Nephron (organoid): ENCODE results near the gene CSRP1.
"Not testable (repeated sequence)": the region's sequence is repeated elsewhere in the genome, so short reads cannot be mapped to it uniquely, and the experiment has no call there.

ENCODE experiments used
- H3K27ac Mint-ChIP-seq, 3 experiments: 2 replicates each; pipeline ENCODE4 v1.8.0; 2020; ENCODE audit warnings: mixed read lengths in 3 of 3, mild to moderate bottlenecking in 2 of 3, moderate library complexity in 1 of 3
- H3K27me3 Mint-ChIP-seq: 2 replicates; pipeline ENCODE4 v1.8.0; 2021; ENCODE audit warnings: low read depth, mild to moderate bottlenecking, moderate library complexity, mixed read lengths
- H3K36me3 Mint-ChIP-seq: 2 replicates; pipeline ENCODE4 v1.8.0; 2020; ENCODE audit warnings: low read depth, mixed read lengths
- H3K4me1 Mint-ChIP-seq: 2 replicates; pipeline ENCODE4 v1.8.0; 2020; ENCODE audit warnings: mixed read lengths
- H3K4me3 Mint-ChIP-seq, 3 experiments: 2 replicates each; pipeline ENCODE4 v1.8.0; 2020; ENCODE audit warnings: mild to moderate bottlenecking in 3 of 3, mixed read lengths in 3 of 3, moderate library complexity in 2 of 3
- H3K9me3 Mint-ChIP-seq: 2 replicates; pipeline ENCODE4 v1.8.0; 2020; ENCODE audit warnings: mixed read lengths
- TF ChIP-seq, protein P1 (sequence below), 3 experiments: fragments of 200-600 bp; sonication (generic); IDR thresholded peaks; one replicate each; pipeline ENCODE4 v1.5.0; 2021; ENCODE audit warnings: antibody characterized with exemption in 3 of 3; ENCODE audit not compliant: unreplicated experiment in 3 of 3

Gene CSRP1

DNA sequence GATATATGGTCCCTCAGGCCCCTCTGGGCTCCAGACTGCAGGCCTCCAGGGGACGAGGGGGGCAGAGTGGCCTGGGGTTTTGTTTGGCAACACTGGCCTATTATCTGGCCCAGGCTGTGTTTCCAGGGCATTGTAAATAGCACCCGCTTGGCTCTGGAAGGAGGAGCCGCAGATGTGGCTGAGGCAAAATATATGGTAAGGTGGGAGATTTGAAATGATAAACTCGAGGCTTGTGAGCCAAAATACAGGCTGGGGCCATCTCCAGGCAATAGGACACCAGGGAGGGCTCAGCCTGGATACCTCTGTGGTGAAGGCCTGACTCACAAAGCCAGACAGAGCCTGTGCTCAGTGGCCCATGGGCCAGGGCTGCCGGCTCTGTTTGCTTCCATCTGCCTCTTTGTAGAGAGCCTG, 46.0 kb upstream of the CSRP1 start:
- Mint-ChIP-seq H3K9me3 (no peaks in the 10 kb centered on the region), H3K4me3 (no peak overlapping the region), H3K27me3 (peaks cover 12% of the 10 kb centered on the region), H3K36me3 (no peaks in the 10 kb centered on the region), H3K4me1 (peaks cover 37% of the 10 kb centered on the region), H3K27ac (peak overlapping the region in 2 of 3 experiments; percentile 1 to 52)
- TF ChIP-seq, protein P1, sequence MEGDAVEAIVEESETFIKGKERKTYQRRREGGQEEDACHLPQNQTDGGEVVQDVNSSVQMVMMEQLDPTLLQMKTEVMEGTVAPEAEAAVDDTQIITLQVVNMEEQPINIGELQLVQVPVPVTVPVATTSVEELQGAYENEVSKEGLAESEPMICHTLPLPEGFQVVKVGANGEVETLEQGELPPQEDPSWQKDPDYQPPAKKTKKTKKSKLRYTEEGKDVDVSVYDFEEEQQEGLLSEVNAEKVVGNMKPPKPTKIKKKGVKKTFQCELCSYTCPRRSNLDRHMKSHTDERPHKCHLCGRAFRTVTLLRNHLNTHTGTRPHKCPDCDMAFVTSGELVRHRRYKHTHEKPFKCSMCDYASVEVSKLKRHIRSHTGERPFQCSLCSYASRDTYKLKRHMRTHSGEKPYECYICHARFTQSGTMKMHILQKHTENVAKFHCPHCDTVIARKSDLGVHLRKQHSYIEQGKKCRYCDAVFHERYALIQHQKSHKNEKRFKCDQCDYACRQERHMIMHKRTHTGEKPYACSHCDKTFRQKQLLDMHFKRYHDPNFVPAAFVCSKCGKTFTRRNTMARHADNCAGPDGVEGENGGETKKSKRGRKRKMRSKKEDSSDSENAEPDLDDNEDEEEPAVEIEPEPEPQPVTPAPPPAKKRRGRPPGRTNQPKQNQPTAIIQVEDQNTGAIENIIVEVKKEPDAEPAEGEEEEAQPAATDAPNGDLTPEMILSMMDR (IDR thresholded peaks at IDR 0.05; ENCODE audit: unreplicated experiment in 3 of 3): no peak

DNA sequence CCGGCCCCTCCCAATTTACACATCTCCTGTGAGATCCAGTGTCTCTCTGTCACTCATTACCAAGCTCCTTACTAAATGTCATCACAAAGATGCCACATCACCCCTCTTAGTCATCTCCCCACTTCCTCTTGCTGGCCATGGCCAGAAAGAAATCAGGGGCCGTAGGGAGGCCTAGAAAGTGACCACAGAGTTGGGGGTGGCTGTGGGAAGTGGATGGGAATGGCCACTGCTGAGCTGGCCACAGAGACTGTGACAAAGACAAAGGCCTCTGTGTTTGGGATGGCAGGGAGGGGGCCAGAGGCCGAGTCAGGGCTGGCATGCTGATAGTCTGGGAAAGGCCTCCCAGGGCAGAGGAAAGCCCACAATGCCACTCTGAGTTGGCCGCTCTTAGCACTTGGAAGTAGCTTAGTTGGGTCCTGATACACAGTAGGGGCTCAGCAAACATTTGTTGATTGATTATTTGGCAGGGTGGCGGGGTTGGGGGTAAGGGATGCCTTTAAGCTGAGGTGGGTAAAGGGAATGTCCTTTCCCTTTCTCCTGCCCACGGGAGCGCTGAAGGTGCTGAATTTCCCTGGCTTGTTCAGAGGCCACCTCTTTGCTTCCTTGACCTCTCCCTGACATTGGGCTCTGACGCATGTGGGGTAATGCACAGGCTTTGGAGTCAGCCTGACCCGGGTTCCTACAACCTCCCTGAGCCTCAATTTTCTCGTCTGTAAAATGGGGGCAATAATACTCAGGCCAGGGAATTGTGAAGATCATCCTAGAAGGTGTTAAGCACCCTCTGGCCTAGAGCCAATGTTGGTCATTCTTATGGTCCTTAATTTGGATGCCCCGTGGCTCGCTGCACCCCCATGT, 45.2 kb upstream of the CSRP1 start:
- peaks cover 11% of the 10 kb centered on the region for H3K27me3 Mint-ChIP-seq
- H3K36me3 Mint-ChIP-seq: no peaks in the 10 kb centered on the region
- no peaks in the 10 kb centered on the region for H3K9me3 Mint-ChIP-seq
- peaks cover 30% of the 10 kb centered on the region for H3K4me1 Mint-ChIP-seq
- TF ChIP-seq, protein P1 (IDR thresholded peaks at IDR 0.05; ENCODE audit: unreplicated experiment in 3 of 3): no peak
- H3K27ac Mint-ChIP-seq: no peak overlapping the region
- H3K4me3 Mint-ChIP-seq: no peak overlapping the region

DNA sequence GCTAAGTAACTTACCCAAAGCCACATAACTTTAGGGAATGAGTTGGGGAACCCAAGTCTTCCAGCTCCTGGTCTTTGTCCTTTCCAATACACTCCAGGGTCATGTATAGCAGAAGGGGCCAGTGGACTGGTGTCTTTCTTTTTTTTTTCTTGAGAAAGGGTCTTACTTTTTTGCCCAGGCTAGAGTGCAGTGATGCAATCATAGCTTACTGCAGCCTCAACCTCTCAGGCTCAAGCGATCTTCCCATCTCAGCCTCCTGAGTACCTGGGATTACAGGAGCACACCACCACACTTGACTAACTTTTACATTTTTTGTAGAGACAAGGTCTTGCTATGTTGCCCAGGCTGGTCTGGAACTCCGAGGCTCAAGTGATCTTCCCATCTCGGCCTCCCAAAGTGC, 44.2 kb upstream of the CSRP1 start:
- peaks cover 29% of the 10 kb centered on the region for H3K4me1 Mint-ChIP-seq
- no peak overlapping the region for H3K4me3 Mint-ChIP-seq
- no peaks in the 10 kb centered on the region for H3K9me3 Mint-ChIP-seq
- peaks cover 14% of the 10 kb centered on the region for H3K27me3 Mint-ChIP-seq
- H3K27ac Mint-ChIP-seq: no peak overlapping the region
- TF ChIP-seq, protein P1 (IDR thresholded peaks at IDR 0.05; ENCODE audit: unreplicated experiment in 3 of 3): no peak
- no peaks in the 10 kb centered on the region for H3K36me3 Mint-ChIP-seq

GRCh38 chr1:201549522-201549921, 42.6 kb upstream of the CSRP1 start:
- not testable (repeated sequence) for H3K9me3 Mint-ChIP-seq, H3K4me3 Mint-ChIP-seq, H3K36me3 Mint-ChIP-seq, H3K27ac Mint-ChIP-seq
- Mint-ChIP-seq H3K4me1 (peaks cover 30% of the 10 kb centered on the region), H3K27me3 (peaks cover 28% of the 10 kb centered on the region)

DNA sequence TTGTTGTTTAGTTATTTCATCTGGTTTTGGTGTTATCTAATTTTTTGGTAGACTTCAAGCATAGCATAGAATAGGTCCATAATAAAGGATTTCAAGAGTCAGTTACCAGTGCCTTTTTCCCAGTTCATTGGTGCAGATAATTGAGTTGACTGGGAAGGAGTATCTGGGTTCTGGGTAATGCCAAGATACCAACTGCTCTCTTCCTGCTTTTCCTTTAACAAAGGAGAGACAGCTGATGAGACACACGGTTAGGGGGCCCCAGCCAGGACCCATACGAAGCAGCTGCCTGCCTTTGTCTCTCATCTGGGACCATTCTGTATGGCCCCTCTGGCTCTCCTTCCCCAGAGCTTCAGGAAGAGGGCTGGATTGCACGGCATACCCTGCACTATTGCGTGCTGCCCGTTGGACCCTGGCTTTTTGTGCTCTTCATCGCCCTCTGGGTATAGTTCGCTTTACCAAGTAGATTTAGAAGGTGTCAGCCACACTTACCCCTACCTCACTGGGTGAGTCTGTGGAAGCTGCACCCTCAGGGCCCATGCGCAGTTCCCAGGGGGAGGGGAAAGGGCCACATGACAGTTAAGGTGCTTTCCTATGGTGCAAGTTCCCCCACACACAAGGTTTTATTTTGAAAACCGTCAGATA, 39.0 kb upstream of the CSRP1 start:
- Mint-ChIP-seq H3K27ac (peak overlapping the region in 1 of 3 experiments; percentile 68), H3K4me1 (peaks cover 39% of the 10 kb centered on the region)

DNA sequence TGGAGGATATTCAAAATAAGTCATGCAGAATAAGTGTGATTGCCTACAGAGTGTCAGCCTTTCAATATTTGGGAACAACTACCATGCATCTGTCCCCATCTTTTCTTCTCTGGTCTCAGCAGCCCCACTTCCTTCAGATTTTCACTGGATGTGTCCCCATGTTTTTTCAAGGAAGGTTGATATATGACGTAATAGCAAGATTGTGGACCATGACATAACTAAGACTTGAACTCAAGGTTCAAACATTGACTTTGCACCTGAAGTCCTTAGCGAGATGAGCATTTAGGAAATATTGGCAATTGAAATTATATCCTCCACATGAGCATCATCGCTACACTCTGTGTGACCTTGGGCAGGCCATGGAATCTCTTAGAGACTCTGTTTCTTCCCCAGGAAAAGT, 37.8 kb upstream of the CSRP1 start:
- Mint-ChIP-seq H3K27me3 (peaks cover 54% of the 10 kb centered on the region), H3K4me3 (no peak overlapping the region), H3K9me3 (peaks cover 3% of the 10 kb centered on the region), H3K36me3 (no peaks in the 10 kb centered on the region), H3K4me1 (peaks cover 51% of the 10 kb centered on the region), H3K27ac (no peak overlapping the region)
- TF ChIP-seq, protein P1 (IDR thresholded peaks at IDR 0.05; ENCODE audit: unreplicated experiment in 3 of 3): no peak

More for the DNA sequence above, 39.0 kb upstream of the CSRP1 start:
- H3K4me3 Mint-ChIP-seq: peak overlapping the region in 1 of 3 experiments; percentile 41
- H3K36me3 Mint-ChIP-seq: no peaks in the 10 kb centered on the region
- H3K9me3 Mint-ChIP-seq: peaks cover 3% of the 10 kb centered on the region
- TF ChIP-seq, protein P1 (IDR thresholded peaks at IDR 0.05; ENCODE audit: unreplicated experiment in 3 of 3): no peak
- peaks cover 43% of the 10 kb centered on the region for H3K27me3 Mint-ChIP-seq
